Measurements from ENCODE around the gene GEMIN5. TPM values are rescaled to one million over a fixed set of nuclear protein-coding genes. Genes with fewer than 3 reads are reported as not detected.
"Not testable (repeated sequence)": the region's sequence is repeated elsewhere in the genome, so short reads cannot be mapped to it uniquely, and the experiment has no call there.

GEMIN5 gene
- total RNA-seq, result 14.7 and 16.3 TPM in 2 replicates

- peak; percentile 38 for DNase-seq (ENCODE audit: low read depth)
- peaks cover 2% of the 10 kb centered on the region for H3K36me3 ChIP-seq (ENCODE audit: control insufficient read depth, insufficient read depth, low read length)
- TF ChIP-seq CTCF (IDR thresholded peaks at IDR 0.05; ENCODE audit: insufficient read depth, low read length, poor library complexity, severe bottlenecking), result no peak
- H3K4me3 ChIP-seq (ENCODE audit: low read depth, low read length), result peak within 1 kb of the TSS; percentile 60
- H3K27me3 ChIP-seq (ENCODE audit: control insufficient read depth, insufficient read depth, low read length), result no peaks in the 10 kb centered on the region
Measured at GRCh38 chr5:154937718-154938466, at the start of gene GEMIN5. Gene GEMIN5, minus strand, starts transcription at chr5:154938211. Its CDS starts 78 bp downstream, at chr5:154938133.

GRCh38 chr5:154986151-154986550 lies 48.1 kb upstream of the GEMIN5 start:
- no peak for TF ChIP-seq CTCF (IDR thresholded peaks at IDR 0.05; ENCODE audit: insufficient read depth, low read length, poor library complexity, severe bottlenecking)
- Histone ChIP-seq H3K4me3 (ENCODE audit: low read depth, low read length) (no peak overlapping the region), H3K27me3 (ENCODE audit: control insufficient read depth, insufficient read depth, low read length) (no peaks in the 10 kb centered on the region), H3K36me3 (ENCODE audit: control insufficient read depth, insufficient read depth, low read length) (no peaks in the 10 kb centered on the region)
- DNase-seq (ENCODE audit: low read depth), result no peak

- no peak for TF ChIP-seq CTCF (IDR thresholded peaks at IDR 0.05; ENCODE audit: insufficient read depth, low read length, poor library complexity, severe bottlenecking)
- Histone ChIP-seq H3K27me3 (ENCODE audit: control insufficient read depth, insufficient read depth, low read length) (no peaks in the 10 kb centered on the region), H3K36me3 (ENCODE audit: control insufficient read depth, insufficient read depth, low read length) (no peaks in the 10 kb centered on the region), H3K4me3 (ENCODE audit: low read depth, low read length) (no peak overlapping the region)
- no peak for DNase-seq (ENCODE audit: low read depth)
Measured at GRCh38 chr5:154984946-154985516, 47.0 kb upstream of the GEMIN5 start.

- H3K36me3 ChIP-seq (ENCODE audit: control insufficient read depth, insufficient read depth, low read length); DNase-seq (ENCODE audit: low read depth); H3K27me3 ChIP-seq (ENCODE audit: control insufficient read depth, insufficient read depth, low read length); H3K4me3 ChIP-seq (ENCODE audit: low read depth, low read length): not testable (repeated sequence)
Measured at GRCh38 chr5:154978294-154978693, 40.3 kb upstream of the GEMIN5 start.

GRCh38 chr5:154977409-154977808 lies 39.4 kb upstream of the GEMIN5 start:
- no peaks in the 10 kb centered on the region for H3K27me3 ChIP-seq (ENCODE audit: control insufficient read depth, insufficient read depth, low read length)
- no peaks in the 10 kb centered on the region for H3K36me3 ChIP-seq (ENCODE audit: control insufficient read depth, insufficient read depth, low read length)
- no peak for TF ChIP-seq CTCF (IDR thresholded peaks at IDR 0.05; ENCODE audit: insufficient read depth, low read length, poor library complexity, severe bottlenecking)
- no peak overlapping the region for H3K4me3 ChIP-seq (ENCODE audit: low read depth, low read length)
- no peak for DNase-seq (ENCODE audit: low read depth)

- DNase-seq (ENCODE audit: low read depth); H3K27me3 ChIP-seq (ENCODE audit: control insufficient read depth, insufficient read depth, low read length); H3K4me3 ChIP-seq (ENCODE audit: low read depth, low read length); H3K36me3 ChIP-seq (ENCODE audit: control insufficient read depth, insufficient read depth, low read length): not testable (repeated sequence)
Measured at GRCh38 chr5:154976082-154976481, 38.1 kb upstream of the GEMIN5 start.

All from kidney epithelial cell (primary cell).